SU-DHL-6 (cell line): ENCODE measurements around the gene UCP2.

Experiments
- EZH2phosphoT487 ChIP-seq: fragments of 200-600 bp; sonication (generic), shearing (Covaris generic); conservative IDR thresholded peaks from 2 replicates; pipeline ENCODE4 v1.6.1; 2018; ENCODE audit warnings: mild to moderate bottlenecking, antibody characterized with exemption, low read length, moderate library complexity, mixed read lengths
- TF ChIP-seq, protein P1 (sequence below): fragments of 200-600 bp; sonication (generic); IDR thresholded peaks from one replicate; pipeline ENCODE4 v1.5.1; 2017; ENCODE audit warnings: antibody characterized with exemption, mild to moderate bottlenecking, low read length, moderate library complexity; ENCODE audit not compliant: insufficient read depth, poor library complexity, severe bottlenecking

DNA sequence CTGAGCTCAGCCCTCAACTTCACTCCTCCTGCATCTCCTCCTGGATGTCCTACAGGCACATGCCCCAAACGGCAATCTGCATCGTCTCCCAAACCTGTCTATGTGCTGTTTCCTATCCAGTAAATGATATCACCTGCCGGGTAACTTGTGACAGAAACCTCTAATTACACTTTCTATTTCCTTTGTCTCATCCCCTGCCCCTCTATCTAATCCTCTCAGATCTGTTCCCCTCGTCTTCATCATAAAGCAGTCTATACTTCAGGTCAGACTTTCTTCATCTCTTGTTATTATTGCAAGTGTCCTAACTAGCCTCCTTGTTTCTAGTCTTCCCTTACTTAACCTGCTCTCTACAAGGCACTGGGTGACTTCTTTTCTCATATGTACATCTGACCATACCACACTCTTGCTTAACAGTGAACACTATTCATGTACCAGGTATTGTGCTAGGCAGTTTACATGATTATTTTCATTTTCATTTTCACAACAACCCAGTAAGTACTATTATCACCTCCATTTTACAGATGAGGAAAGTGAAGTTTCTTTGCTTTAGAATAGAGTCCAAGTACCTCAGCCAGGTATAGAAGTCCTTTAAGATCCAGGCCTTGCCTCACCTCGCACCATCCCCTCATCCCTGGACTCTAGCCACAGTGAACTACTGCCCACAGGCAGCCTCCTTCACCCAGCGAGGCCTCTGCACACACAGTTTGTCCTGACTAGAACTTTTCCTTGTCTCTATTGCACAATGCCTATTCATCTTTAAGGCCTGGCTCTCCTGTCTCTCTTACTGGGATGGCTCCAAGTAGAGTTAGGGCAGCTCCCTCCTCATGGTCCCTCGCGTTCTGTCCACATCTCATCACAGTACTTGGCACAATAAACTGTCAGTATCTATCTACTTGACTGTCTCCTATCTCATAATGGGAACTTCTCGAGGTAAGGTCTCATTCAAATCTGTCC is 48.4 kb upstream of the UCP2 start:
- TF ChIP-seq, protein P1, sequence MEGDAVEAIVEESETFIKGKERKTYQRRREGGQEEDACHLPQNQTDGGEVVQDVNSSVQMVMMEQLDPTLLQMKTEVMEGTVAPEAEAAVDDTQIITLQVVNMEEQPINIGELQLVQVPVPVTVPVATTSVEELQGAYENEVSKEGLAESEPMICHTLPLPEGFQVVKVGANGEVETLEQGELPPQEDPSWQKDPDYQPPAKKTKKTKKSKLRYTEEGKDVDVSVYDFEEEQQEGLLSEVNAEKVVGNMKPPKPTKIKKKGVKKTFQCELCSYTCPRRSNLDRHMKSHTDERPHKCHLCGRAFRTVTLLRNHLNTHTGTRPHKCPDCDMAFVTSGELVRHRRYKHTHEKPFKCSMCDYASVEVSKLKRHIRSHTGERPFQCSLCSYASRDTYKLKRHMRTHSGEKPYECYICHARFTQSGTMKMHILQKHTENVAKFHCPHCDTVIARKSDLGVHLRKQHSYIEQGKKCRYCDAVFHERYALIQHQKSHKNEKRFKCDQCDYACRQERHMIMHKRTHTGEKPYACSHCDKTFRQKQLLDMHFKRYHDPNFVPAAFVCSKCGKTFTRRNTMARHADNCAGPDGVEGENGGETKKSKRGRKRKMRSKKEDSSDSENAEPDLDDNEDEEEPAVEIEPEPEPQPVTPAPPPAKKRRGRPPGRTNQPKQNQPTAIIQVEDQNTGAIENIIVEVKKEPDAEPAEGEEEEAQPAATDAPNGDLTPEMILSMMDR, result no peak
- no peak for TF ChIP-seq EZH2phosphoT487
